ENCODE measurements around the gene FMO1. TPM values are rescaled to one million over a fixed set of nuclear protein-coding genes. Genes with fewer than 3 reads are reported as not detected.

The FMO1 gene
- total RNA-seq (2013; cell fraction: nucleolus; rRNA removed), result not detected in 2 replicates
- total RNA-seq (2014; rRNA removed) (not detected in 2 replicates), total RNA-seq (2014; rRNA removed; fragmentation: Illumina TruSeq; extraction: Trizol) (not detected in 2 replicates), total RNA-seq (2021) (not detected in 2 replicates), polyA plus RNA-seq (2011; rRNA removed) (not detected in 2 replicates), polyA plus RNA-seq (2014; fragmentation: Illumina TruSeq; extraction: Trizol) (not detected in 2 replicates), polyA plus RNA-seq (2014; fragmentation: Nextera tagmentation; extraction: Ambion mirVana) (not detected), polyA plus RNA-seq (2014; rRNA removed) (not detected in 2 replicates), polyA plus RNA-seq (2016; fragmentation: Nextera tagmentation; extraction: Ambion mirVana) (not detected), polyA minus RNA-seq (2011; rRNA and poly(A)+ RNA removed) (not detected in 2 replicates), Bru-seq, nascent RNA (not detected), BruChase-seq, experiment 1, labeled RNA remaining after a 6-hour chase (not detected), BruChase-seq, experiment 2, labeled RNA remaining after a 2-hour chase (not detected)
- not detected for polyA plus RNA-seq (2011; ENCODE audit: low read depth)
- not detected in 2 replicates for polyA plus RNA-seq (2011; cell fraction: cytosol; rRNA removed)
- not detected in 2 replicates for polyA plus RNA-seq (2011; cell fraction: nucleus; rRNA removed)
- not detected in 2 replicates for polyA plus RNA-seq (2012)
- polyA minus RNA-seq (2011; cell fraction: cytosol; rRNA and poly(A)+ RNA removed), result not detected in 2 replicates
- not detected in 2 replicates for polyA minus RNA-seq (2011; cell fraction: nucleus; rRNA and poly(A)+ RNA removed)
- long read RNA-seq, experiment 1, result 0 reads
- long read RNA-seq, experiment 2, result 0 reads

- ChIA-PET RAD21 (ENCODE audit: unreplicated experiment) (interaction anchor here (6.3 kb wide), 1 partner anchor 65 kb away, joined by 46 read pairs; the partner anchor contains the start of gene FMO4), CTCF (interaction anchor here (0.7 to 4.3 kb wide), 4 partner anchors 10 to 65 kb away, joined by 3 to 162 read pairs (median 3); partner anchors contain the start of gene FMO4), POLR2A (interaction anchor here (1.1 kb wide), 1 partner anchor 65 kb away, joined by 3 read pairs; the partner anchor contains the start of gene FMO4), SMC1A (ENCODE audit: uncharacterized antibody, unreplicated experiment) (interaction anchor here (4.1 kb wide), 1 partner anchor 64 kb away, joined by 60 read pairs; the partner anchor contains the start of gene FMO4)
- 51% methylated on average over 4 of the region's 4 CpGs for WGBS (ENCODE audit: insufficient coverage, insufficient replicate concordance, low lambda C conversion rate, missing lambda C conversion rate)
- intact Hi-C loops (cut with micrococcal nuclease; ENCODE audit: unreplicated experiment), result no loop called here
- in situ Hi-C loops (cut with MboI), result no loop called here
- no peak within 1 kb of the TSS for H2AFZ ChIP-seq (ENCODE audit: control insufficient read depth, low read depth, low read length)
- no peak within 1 kb of the TSS for H3K4me2 ChIP-seq (ENCODE audit: control insufficient read depth, insufficient read depth)
- H3K36me3 ChIP-seq (ENCODE audit: control insufficient read depth in 2 of 2, insufficient read depth in 2 of 2, low read length in 1 of 2), result no peaks in the 10 kb centered on the region
- no peak for FAIRE-seq
- TF ChIP-seq MYB (IDR thresholded peaks at IDR 0.05; ENCODE audit: borderline replicate concordance, low read depth, low read length), result no peak
- no peak for TF ChIP-seq ASH2L (IDR thresholded peaks at IDR 0.05; ENCODE audit: borderline replicate concordance, low read depth)
- TF ChIP-seq CUX1 (IDR thresholded peaks at IDR 0.05; ENCODE audit: insufficient replicate concordance, low read depth, low read length), result no peak
- TF ChIP-seq IKZF2 (IDR thresholded peaks at IDR 0.05), result no peak
- TF ChIP-seq EED (IDR thresholded peaks at IDR 0.05; ENCODE audit: low read depth), result no peak
- TF ChIP-seq KLF5 (IDR thresholded peaks at IDR 0.05; ENCODE audit: partially characterized antibody), result no peak
- no peak for TF ChIP-seq PKNOX1 (IDR thresholded peaks at IDR 0.05)
- TF ChIP-seq SPI1 (IDR thresholded peaks at IDR 0.05; ENCODE audit: borderline replicate concordance, insufficient read depth, low read depth, low read length), result no peak
- no peak for DNase-seq (ENCODE audit: low read depth, low spot score)
- no peak within 1 kb of the TSS for H3K27ac ChIP-seq (ENCODE audit: control insufficient read depth, insufficient read depth)
- no peaks in the 10 kb centered on the region for H3K79me2 ChIP-seq (ENCODE audit: control insufficient read depth, insufficient read depth, low read length)
- no peak within 1 kb of the TSS for H3K9ac ChIP-seq (ENCODE audit: control insufficient read depth, insufficient read depth, low read length)
- 0 out of 4 replicates have a peak, but pooled peaks cover 0 to 3% of the 10 kb centered on the region in 2 experiments for H3K27me3 ChIP-seq (replicated peaks in 1 of 2; ENCODE audit: control insufficient read depth in 2 of 2, insufficient read depth in 2 of 2, low read length in 1 of 2)
- no peaks in the 10 kb centered on the region for H4K20me1 ChIP-seq (ENCODE audit: control insufficient read depth, insufficient read depth)
- H3K9me3 ChIP-seq (replicated peaks; ENCODE audit: control insufficient read depth, insufficient read depth, low read length), result no peaks in the 10 kb centered on the region
- H3K4me3 ChIP-seq, result no peak within 1 kb of the TSS
- peaks cover 10% of the 10 kb centered on the region for H3K4me1 ChIP-seq (ENCODE audit: control insufficient read depth, insufficient read depth, low read length)
- no TSS peak for BruUV-seq (replicated peaks)
- ATAC-seq, result no peak
These were observed at the start of gene FMO1 for GRCh38 chr1:171248302-171248701. Gene FMO1 (plus strand): TSS chr1:171248494. CDS start chr1:171258088, 9,594 bp downstream.
